Measurements from ENCODE around the gene BICRA. TPM values are rescaled to one million over a fixed set of nuclear protein-coding genes. Genes with fewer than 3 reads are reported as not detected.

BICRA gene
- total RNA-seq (14.7 TPM), polyA plus RNA-seq (ENCODE audit: insufficient read depth, low read depth, low replicate concordance) (3.2 TPM)
- long read RNA-seq, donor 1, transcript BICRA-203 (1 exons, 3,312 nt) = major isoform, 11 of 13 reads
- long read RNA-seq, donor 1, partial matches to known transcripts = 0 of 13 reads
- long read RNA-seq, donor 1, other reads (novel, unspliced or antisense) = 0 of 13 reads
- long read RNA-seq, donor 2, transcript BICRA-203 (1 exons, 3,312 nt) = major isoform, 11 of 13 reads
- long read RNA-seq, donor 2, partial matches to known transcripts = 0 of 13 reads
- long read RNA-seq, donor 2, other reads (novel, unspliced or antisense) = 0 of 13 reads
- long read RNA-seq, donor 3, transcript BICRA-203 (1 exons, 3,312 nt) = major isoform, 13 of 16 reads
- long read RNA-seq, donor 3, partial matches to known transcripts = 0 of 16 reads
- long read RNA-seq, donor 3, other reads (novel, unspliced or antisense) = 0 of 16 reads
- long read RNA-seq, donor 4, transcript BICRA-203 (1 exons, 3,312 nt) = major isoform, 9 of 10 reads
- long read RNA-seq, donor 4, partial matches to known transcripts = 0 of 10 reads
- long read RNA-seq, donor 4, other reads (novel, unspliced or antisense) = 0 of 10 reads
- long read RNA-seq, donor 5, partial matches to known transcripts = 0 of 3 reads
- long read RNA-seq, donor 5, other reads (novel, unspliced or antisense) = 0 of 3 reads
- long read RNA-seq, donor 6, partial matches to known transcripts = 0 of 4 reads
- long read RNA-seq, donor 6, other reads (novel, unspliced or antisense) = 0 of 4 reads
- long read RNA-seq, donor 7, transcript BICRA-203 (1 exons, 3,312 nt) = major isoform, 8 of 9 reads
- long read RNA-seq, donor 7, partial matches to known transcripts = 0 of 9 reads
- long read RNA-seq, donor 7, other reads (novel, unspliced or antisense) = 1 of 9 reads
- long read RNA-seq, donor 8, transcript BICRA-203 (1 exons, 3,312 nt) = major isoform, 11 of 11 reads
- long read RNA-seq, donor 8, partial matches to known transcripts = 0 of 11 reads
- long read RNA-seq, donor 8, other reads (novel, unspliced or antisense) = 0 of 11 reads
- long read RNA-seq, donor 9, partial matches to known transcripts = 0 of 3 reads
- long read RNA-seq, donor 9, other reads (novel, unspliced or antisense) = 0 of 3 reads
- long read RNA-seq, donor 10, transcript BICRA-203 (1 exons, 3,312 nt) = major isoform, 18 of 22 reads
- long read RNA-seq, donor 10, partial matches to known transcripts = 0 of 22 reads
- long read RNA-seq, donor 10, other reads (novel, unspliced or antisense) = 0 of 22 reads

- FAIRE-seq (no peak), DNase-seq (peak; percentile 86 to 95 (median 93))
- Histone ChIP-seq H3K36me3 (ENCODE audit: control insufficient read depth in 2 of 3, insufficient read depth in 3 of 3, low read length in 3 of 3) (no peaks in the 10 kb centered on the region), H3K9me3 (ENCODE audit: control insufficient read depth in 2 of 3, insufficient read depth in 1 of 3, low read length in 3 of 3) (no peaks in the 10 kb centered on the region), H3K4me3 (ENCODE audit: low read length in 3 of 3) (peak within 1 kb of the TSS; percentile 65 to 82 (median 73)), H3K4me1 (ENCODE audit: control insufficient read depth in 2 of 3, insufficient read depth in 2 of 3, low read depth in 1 of 3, low read length in 3 of 3) (peaks cover 0 to 9% (median 6%) of the 10 kb centered on the region in 3 donors), H3K9ac (ENCODE audit: low read length in 3 of 3) (peak within 1 kb of the TSS in 2 of 3 donors; percentile 90 to 93), H3K27me3 (ENCODE audit: control insufficient read depth, insufficient read depth, low read length) (no peaks in the 10 kb centered on the region), H3K27ac (ENCODE audit: low read depth in 2 of 2, low read length in 2 of 2) (peak within 1 kb of the TSS; percentile 94 to 97)
- intact Hi-C loops (cut with DNase I) = no loop called here
- TF ChIP-seq CTCF (IDR thresholded peaks at IDR 0.05; ENCODE audit: borderline replicate concordance, extremely low read depth, insufficient read depth) = no peak
Observed at GRCh38 chr19:47608969-47609905, at the start of gene BICRA. Gene BICRA (plus strand): TSS chr19:47609134. CDS start chr19:47673575, 64,441 bp downstream.

GRCh38 chr19:47560999-47561398 lies 47.9 kb upstream of the BICRA start:
- intact Hi-C loops (cut with DNase I) = no loop called here
- no peak overlapping the region for H3K4me3 ChIP-seq (ENCODE audit: low read length in 3 of 3)
- no peak for TF ChIP-seq CTCF (IDR thresholded peaks at IDR 0.05; ENCODE audit: borderline replicate concordance, extremely low read depth, insufficient read depth)
- H3K27ac ChIP-seq (ENCODE audit: low read depth in 2 of 2, low read length in 2 of 2) = no peak overlapping the region
- H3K4me1 ChIP-seq (ENCODE audit: control insufficient read depth in 2 of 3, insufficient read depth in 2 of 3, low read depth in 1 of 3, low read length in 3 of 3) = no peaks in the 10 kb centered on the region
- no peak overlapping the region for H3K9ac ChIP-seq (ENCODE audit: low read length in 3 of 3)
- FAIRE-seq = no peak
- no peaks in the 10 kb centered on the region for H3K36me3 ChIP-seq (ENCODE audit: control insufficient read depth in 2 of 3, insufficient read depth in 3 of 3, low read length in 3 of 3)
- H3K9me3 ChIP-seq (ENCODE audit: control insufficient read depth in 2 of 3, insufficient read depth in 1 of 3, low read length in 3 of 3) = no peaks in the 10 kb centered on the region
- DNase-seq = no peak
- H3K27me3 ChIP-seq (ENCODE audit: control insufficient read depth, insufficient read depth, low read length) = no peaks in the 10 kb centered on the region

- Histone ChIP-seq H3K9ac (ENCODE audit: low read length in 3 of 3) (no peak overlapping the region), H3K27ac (ENCODE audit: low read depth in 2 of 2, low read length in 2 of 2) (no peak overlapping the region), H3K4me1 (ENCODE audit: control insufficient read depth in 2 of 3, insufficient read depth in 2 of 3, low read depth in 1 of 3, low read length in 3 of 3) (no peaks in the 10 kb centered on the region), H3K9me3 (ENCODE audit: control insufficient read depth in 2 of 3, insufficient read depth in 1 of 3, low read length in 3 of 3) (no peaks in the 10 kb centered on the region), H3K27me3 (ENCODE audit: control insufficient read depth, insufficient read depth, low read length) (no peaks in the 10 kb centered on the region), H3K36me3 (ENCODE audit: control insufficient read depth in 2 of 3, insufficient read depth in 3 of 3, low read length in 3 of 3) (no peaks in the 10 kb centered on the region), H3K4me3 (ENCODE audit: low read length in 3 of 3) (no peak overlapping the region)
- intact Hi-C loops (cut with DNase I) = no loop called here
- no peak for DNase-seq
- no peak for FAIRE-seq
- no peak for TF ChIP-seq CTCF (IDR thresholded peaks at IDR 0.05; ENCODE audit: borderline replicate concordance, extremely low read depth, insufficient read depth)
Observed at GRCh38 chr19:47561440-47562057, 47.4 kb upstream of the BICRA start.
